Left lung (tissue), 10 donors: Measurements from ENCODE around the gene LRP1-AS. TPM values are rescaled to one million over a fixed set of nuclear protein-coding genes. Genes with fewer than 3 reads are reported as not detected.

Experiments used
- ATAC-seq: fragments of 200-7000 bp; cut with Tn5 transposase; one replicate; pipeline ENCODE4 v1.9.1; 2020; ENCODE audit warnings: moderate library complexity
- DNase-seq, 4 donors: peaks; one replicate each; pipeline ENCODE4 v3.0.0-alpha.2; 2013 to 2020
- H3K27ac ChIP-seq, 2 donors: fragments of 200-600 bp; sonication (generic) in 1 of 2; one replicate each; pipeline versions ENCODE4 v1.5.0 to v1.8.0; 2020 to 2021
- H3K27me3 ChIP-seq, 2 donors: fragments of 200-600 bp; sonication (generic) in 1 of 2; one replicate each; pipeline versions ENCODE4 v1.5.0 to v1.8.0; 2020 to 2021
- H3K36me3 ChIP-seq, 2 donors: fragments of 200-600 bp; sonication (generic) in 1 of 2; one replicate each; pipeline versions ENCODE4 v1.5.0 to v1.8.0; 2020 to 2021
- H3K4me1 ChIP-seq, 2 donors: fragments of 200-600 bp; one replicate each; pipeline ENCODE4 v1.8.0; 2021
- H3K4me3 ChIP-seq, 2 donors: fragments of 200-600 bp; sonication (generic) in 1 of 2; one replicate each; pipeline versions ENCODE4 v1.5.0 to v1.8.0; 2020 to 2021; ENCODE audit warnings: mild to moderate bottlenecking in 1 of 2
- H3K9me3 ChIP-seq, 2 donors: fragments of 200-600 bp; sonication (generic) in 1 of 2; one replicate each; pipeline versions ENCODE4 v1.5.0 to v1.8.0; 2020 to 2021
- intact Hi-C, 2 donors: fragments of 100-400 bp; cut with DNase I; formaldehyde crosslinking; loops; one replicate each; pipeline versions ENCODE4 v1.11.2 to v1.14.2; 2022
- polyA plus RNA-seq, 6 donors: library from polyadenylated mRNA; unstranded; fragments of 120-200 nt; gene quantifications; one replicate each; pipeline ENCODE4 v1.2.1, GENCODE V29; 2013; ENCODE audit not compliant: insufficient read length in 6 of 6
- total RNA-seq, 2 donors: library from RNA; stranded (reverse); fragmentation: NEBNext Ultra II Directional; extraction: Animal tissue kit (Norgen Biotek cat#: 25700); gene quantifications; one replicate each; pipeline ENCODE4 v1.2.1, GENCODE V29; 2021
- TF ChIP-seq, protein P1 (sequence below), 2 donors: fragments of 200-600 bp; sonication (generic) in 1 of 2; IDR thresholded peaks; one replicate each; pipeline versions ENCODE4 v1.5.0 to v1.8.0; 2021; ENCODE audit warnings: antibody characterized with exemption in 2 of 2
- donor health status: DM: no; HTN: yes; CAD: no.
- donor health status: DM: no; HTN: no; CAD: no.

LRP1-AS gene
- total and polyA plus RNA-seq, 8 donors: 0.24 to 1.0 (median 0.69) TPM; not detected in 3

DNA sequence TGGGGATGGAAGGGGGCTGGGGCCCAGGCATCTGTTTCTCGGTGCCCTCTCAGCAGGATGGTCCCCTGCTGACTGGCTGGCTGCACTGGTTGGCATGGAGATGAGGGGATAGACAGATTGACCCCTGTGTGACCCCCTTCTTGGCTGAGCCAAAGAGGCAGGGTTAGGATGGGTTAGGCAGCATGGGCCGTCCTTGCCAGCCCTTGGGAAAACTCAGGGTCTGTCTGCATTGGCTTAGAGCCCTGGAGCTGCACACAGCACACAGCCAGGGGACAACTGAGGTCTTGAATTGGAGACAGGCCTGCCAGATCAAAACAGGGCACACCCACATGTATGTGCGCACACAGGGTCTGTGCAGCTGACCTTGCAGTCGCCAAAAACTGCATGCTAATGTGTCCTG is 11.2 kb upstream of the LRP1-AS start:
- intact Hi-C loops: no loop called here
- no peak for DNase-seq
- peaks cover 0 to 81% of the 10 kb centered on the region in 2 donors for H3K4me1 ChIP-seq
- peaks cover 0 to 85% of the 10 kb centered on the region in 2 donors for H3K36me3 ChIP-seq
- H3K9me3 ChIP-seq: no peaks in the 10 kb centered on the region
- no peak overlapping the region for H3K4me3 ChIP-seq
- no peaks in the 10 kb centered on the region for H3K27me3 ChIP-seq
- no peak for ATAC-seq
- peak overlapping the region in 1 of 2 donors; percentile 53 for H3K27ac ChIP-seq
- TF ChIP-seq, protein P1, sequence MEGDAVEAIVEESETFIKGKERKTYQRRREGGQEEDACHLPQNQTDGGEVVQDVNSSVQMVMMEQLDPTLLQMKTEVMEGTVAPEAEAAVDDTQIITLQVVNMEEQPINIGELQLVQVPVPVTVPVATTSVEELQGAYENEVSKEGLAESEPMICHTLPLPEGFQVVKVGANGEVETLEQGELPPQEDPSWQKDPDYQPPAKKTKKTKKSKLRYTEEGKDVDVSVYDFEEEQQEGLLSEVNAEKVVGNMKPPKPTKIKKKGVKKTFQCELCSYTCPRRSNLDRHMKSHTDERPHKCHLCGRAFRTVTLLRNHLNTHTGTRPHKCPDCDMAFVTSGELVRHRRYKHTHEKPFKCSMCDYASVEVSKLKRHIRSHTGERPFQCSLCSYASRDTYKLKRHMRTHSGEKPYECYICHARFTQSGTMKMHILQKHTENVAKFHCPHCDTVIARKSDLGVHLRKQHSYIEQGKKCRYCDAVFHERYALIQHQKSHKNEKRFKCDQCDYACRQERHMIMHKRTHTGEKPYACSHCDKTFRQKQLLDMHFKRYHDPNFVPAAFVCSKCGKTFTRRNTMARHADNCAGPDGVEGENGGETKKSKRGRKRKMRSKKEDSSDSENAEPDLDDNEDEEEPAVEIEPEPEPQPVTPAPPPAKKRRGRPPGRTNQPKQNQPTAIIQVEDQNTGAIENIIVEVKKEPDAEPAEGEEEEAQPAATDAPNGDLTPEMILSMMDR (IDR thresholded peaks at IDR 0.05): no peak

DNA sequence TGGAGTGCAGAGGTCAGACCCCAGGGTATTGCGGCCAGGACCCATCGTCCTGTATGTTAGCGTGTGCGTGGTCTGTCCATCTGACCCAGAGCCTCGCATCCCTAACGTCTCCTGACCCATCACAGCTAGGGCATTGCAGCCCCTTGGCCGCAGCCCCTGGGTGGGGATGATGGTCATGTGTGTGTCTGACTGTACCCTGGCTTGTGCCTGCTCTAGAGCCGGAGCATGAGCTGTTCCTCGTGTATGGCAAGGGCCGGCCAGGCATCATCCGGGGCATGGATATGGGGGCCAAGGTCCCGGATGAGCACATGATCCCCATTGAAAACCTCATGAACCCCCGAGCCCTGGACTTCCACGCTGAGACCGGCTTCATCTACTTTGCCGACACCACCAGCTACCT is 10.8 kb upstream of the LRP1-AS start:
- Histone ChIP-seq H3K27me3 (no peaks in the 10 kb centered on the region), H3K4me1 (peaks cover 0 to 83% of the 10 kb centered on the region in 2 donors), H3K9me3 (no peaks in the 10 kb centered on the region), H3K36me3 (peaks cover 0 to 84% of the 10 kb centered on the region in 2 donors), H3K4me3 (no peak overlapping the region), H3K27ac (peak overlapping the region in 1 of 2 donors; percentile 53)
- intact Hi-C loops: no loop called here
- DNase-seq (no peak), ATAC-seq (no peak)
- TF ChIP-seq, protein P1 (IDR thresholded peaks at IDR 0.05): no peak

DNA sequence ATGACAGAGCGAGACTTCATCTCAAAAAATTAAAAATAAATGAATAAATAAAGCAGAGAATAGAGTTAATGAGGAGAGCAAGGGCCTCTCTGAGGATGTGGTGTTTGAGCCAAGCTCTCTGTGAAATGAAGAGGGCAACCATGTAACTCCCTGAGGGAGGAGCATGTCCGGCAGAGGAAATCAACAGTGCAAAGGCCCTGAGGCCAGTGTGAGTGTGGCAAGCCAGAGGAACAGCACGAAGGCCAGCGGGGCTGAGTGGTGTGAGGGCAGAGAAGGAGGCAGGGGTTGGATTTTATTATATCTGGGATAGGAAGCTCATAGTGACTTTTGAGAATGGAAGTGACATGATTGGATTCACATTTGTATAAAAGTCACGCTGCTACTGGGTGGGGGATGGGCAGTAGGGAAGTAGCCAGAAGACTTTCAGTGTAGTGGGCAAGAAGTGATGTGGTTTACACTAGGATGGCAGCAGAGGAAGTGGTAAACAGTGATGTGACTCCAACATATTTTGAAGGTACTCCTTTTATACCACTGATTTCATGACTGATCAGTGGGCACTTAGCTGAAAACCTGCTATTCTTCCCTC is 10.3 kb upstream of the LRP1-AS start:
- H3K9me3 ChIP-seq: no peaks in the 10 kb centered on the region
- no peak for DNase-seq
- peak overlapping the region in 1 of 2 donors; percentile 53 for H3K27ac ChIP-seq
- no peak overlapping the region for H3K4me3 ChIP-seq
- TF ChIP-seq, protein P1 (IDR thresholded peaks at IDR 0.05): no peak
- intact Hi-C loops: no loop called here
- H3K4me1 ChIP-seq: peaks cover under 1 to 85% of the 10 kb centered on the region in 2 donors
- no peaks in the 10 kb centered on the region for H3K27me3 ChIP-seq
- peaks cover 0 to 80% of the 10 kb centered on the region in 2 donors for H3K36me3 ChIP-seq
- peak; percentile 36 for ATAC-seq

DNA sequence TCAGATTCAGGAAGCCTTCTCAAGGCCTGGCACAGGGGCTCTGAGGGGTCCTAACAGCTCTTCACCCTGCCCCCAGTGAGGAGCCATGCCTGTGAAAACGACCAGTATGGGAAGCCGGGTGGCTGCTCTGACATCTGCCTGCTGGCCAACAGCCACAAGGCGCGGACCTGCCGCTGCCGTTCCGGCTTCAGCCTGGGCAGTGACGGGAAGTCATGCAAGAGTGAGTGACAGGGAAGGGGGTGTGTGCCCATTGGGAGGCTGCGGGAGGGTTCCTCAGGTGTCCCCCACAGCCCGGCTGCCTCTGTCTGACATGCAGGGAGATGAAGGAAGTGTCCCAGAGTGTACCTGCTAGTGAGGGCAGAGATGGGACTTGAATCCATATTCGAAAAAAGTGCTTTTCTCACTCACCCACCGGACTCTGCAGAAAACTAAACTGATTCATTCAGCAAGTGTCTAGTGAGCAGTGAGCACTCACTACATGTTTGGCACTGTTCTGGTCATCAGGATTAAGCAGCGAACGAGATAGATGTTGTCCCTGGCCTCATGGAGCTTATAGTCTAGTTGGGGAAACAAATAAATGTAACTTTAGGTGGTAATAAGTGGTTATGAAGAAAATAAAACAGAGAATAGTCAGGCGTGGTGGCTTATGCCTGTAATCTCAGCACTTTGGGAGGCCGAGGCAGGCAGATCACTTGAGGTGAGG is 9.4 kb upstream of the LRP1-AS start:
- Histone ChIP-seq H3K36me3 (peaks cover 0 to 73% of the 10 kb centered on the region in 2 donors), H3K9me3 (no peaks in the 10 kb centered on the region), H3K4me1 (peaks cover 9 to 87% of the 10 kb centered on the region in 2 donors), H3K27me3 (no peaks in the 10 kb centered on the region), H3K27ac (peak overlapping the region in 1 of 2 donors; percentile 2), H3K4me3 (no peak overlapping the region)
- ATAC-seq: peak; percentile 11
- intact Hi-C loops: no loop called here
- DNase-seq: peak in 2 of 4 donors; percentile 63 to 86
- TF ChIP-seq, protein P1 (IDR thresholded peaks at IDR 0.05): no peak

DNA sequence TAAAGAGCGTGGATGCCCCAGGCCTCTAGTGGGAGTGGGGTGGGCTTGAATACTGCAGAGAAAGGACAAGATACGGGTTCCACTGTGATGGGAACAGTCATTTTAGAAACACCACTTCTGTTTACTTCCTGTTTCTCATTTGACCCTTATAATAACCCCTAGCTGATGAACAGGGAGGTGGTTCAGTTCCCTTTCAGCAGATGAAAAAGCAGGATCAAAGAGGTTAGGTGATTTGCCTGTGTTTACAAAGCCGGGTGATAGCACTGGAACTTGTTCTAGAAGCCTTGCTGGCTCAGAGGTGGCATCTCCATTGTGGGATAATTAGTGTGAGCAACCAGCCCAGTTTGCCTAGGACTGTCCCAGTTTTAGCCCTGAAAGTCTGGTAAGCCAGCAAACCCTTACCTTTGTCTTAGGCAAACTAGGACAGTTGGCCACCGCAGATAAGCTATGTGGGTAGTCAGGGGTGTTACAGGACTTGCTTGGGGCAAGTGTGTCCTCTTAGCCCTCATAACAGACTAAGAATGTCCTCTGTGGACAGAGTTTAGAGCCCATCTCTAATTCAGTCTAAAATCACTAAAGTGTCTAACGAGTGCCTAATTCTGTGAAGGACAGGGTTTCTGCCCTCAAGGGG is 7.5 kb upstream of the LRP1-AS start:
- H3K27ac ChIP-seq: no peak overlapping the region
- H3K36me3 ChIP-seq: peaks cover 0 to 53% of the 10 kb centered on the region in 2 donors
- H3K9me3 ChIP-seq: no peaks in the 10 kb centered on the region
- no peak overlapping the region for H3K4me3 ChIP-seq
- H3K27me3 ChIP-seq: no peaks in the 10 kb centered on the region
- ATAC-seq: no peak
- no peak for DNase-seq
- peaks cover 23 to 97% of the 10 kb centered on the region in 2 donors for H3K4me1 ChIP-seq
- intact Hi-C loops: no loop called here
- TF ChIP-seq, protein P1 (IDR thresholded peaks at IDR 0.05): no peak
